ENCODE results near the gene ADIRF. TPM values are rescaled to one million over a fixed set of nuclear protein-coding genes. Genes with fewer than 3 reads are reported as not detected.
"Not testable (repeated sequence)": the region's sequence is repeated elsewhere in the genome, so short reads cannot be mapped to it uniquely, and the experiment has no call there.

ADIRF gene
- polyA plus RNA-seq, 4 donors = 11.3 to 44.1 (median 23.7) TPM

GRCh38 chr10:86976362-86977056, 8.2 kb downstream of the ADIRF start:
- DNase-seq (ENCODE audit: low read depth in 4 of 4, low spot score in 3 of 4) = no peak

DNA sequence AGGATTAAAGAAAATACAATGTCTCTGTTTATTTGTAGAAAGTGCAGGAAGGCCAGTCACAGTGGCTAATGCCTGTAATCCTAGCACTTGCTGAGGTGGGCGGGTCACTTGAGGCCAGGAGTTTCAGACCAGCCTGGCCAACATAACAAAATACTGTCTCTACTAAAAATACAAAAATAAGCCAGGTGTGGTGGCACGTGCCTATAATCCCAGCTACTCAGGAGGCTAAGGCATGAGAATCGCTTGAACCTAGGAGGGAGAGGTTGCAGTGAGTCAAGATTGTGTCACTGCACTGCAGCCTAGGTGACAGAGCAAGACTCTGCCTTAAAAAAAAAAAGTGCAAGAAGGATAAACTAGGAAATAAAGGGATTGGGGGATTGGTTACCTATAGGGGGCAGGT, 10.2 kb downstream of the ADIRF start:
- not testable (repeated sequence) for DNase-seq (ENCODE audit: low read depth in 4 of 4, low spot score in 3 of 4)

GRCh38 chr10:86979296-86979818, 11.1 kb downstream of the ADIRF start:
- no peak for DNase-seq (ENCODE audit: low read depth in 4 of 4, low spot score in 3 of 4)

GRCh38 chr10:86979977-86980448, 11.7 kb downstream of the ADIRF start:
- DNase-seq (ENCODE audit: low read depth in 4 of 4, low spot score in 3 of 4) = no peak

GRCh38 chr10:86981020-86981419, 12.7 kb downstream of the ADIRF start:
- DNase-seq (ENCODE audit: low read depth in 4 of 4, low spot score in 3 of 4) = not testable (repeated sequence)

GRCh38 chr10:86981716-86982115, 13.4 kb downstream of the ADIRF start:
- DNase-seq (ENCODE audit: low read depth in 4 of 4, low spot score in 3 of 4) = no peak

DNA sequence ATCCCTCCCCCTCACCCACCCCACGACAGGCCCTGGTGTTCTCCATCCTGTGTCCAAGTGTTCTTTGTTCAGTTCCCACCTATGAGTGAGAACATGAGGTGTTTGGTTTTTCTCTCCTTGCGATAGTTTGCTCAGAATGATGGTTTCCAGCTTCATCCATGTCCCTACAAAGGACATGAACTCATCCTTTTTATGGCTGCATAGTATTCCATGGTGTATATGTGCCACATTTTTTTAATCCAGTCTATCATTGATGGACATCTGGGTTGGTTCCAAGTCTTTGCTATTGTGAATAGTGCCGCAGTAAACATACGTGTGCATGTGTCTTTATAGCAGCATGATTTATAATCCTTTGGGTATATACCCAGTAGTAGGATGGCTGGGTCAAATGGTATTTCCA, 16.2 kb downstream of the ADIRF start:
- not testable (repeated sequence) for DNase-seq (ENCODE audit: low read depth in 4 of 4, low spot score in 3 of 4)

GRCh38 chr10:86988520-86988919, 20.2 kb downstream of the ADIRF start:
- no peak for DNase-seq (ENCODE audit: low read depth in 4 of 4, low spot score in 3 of 4)

GRCh38 chr10:86991362-86991761, 23.1 kb downstream of the ADIRF start:
- not testable (repeated sequence) for DNase-seq (ENCODE audit: low read depth in 4 of 4, low spot score in 3 of 4)

DNA sequence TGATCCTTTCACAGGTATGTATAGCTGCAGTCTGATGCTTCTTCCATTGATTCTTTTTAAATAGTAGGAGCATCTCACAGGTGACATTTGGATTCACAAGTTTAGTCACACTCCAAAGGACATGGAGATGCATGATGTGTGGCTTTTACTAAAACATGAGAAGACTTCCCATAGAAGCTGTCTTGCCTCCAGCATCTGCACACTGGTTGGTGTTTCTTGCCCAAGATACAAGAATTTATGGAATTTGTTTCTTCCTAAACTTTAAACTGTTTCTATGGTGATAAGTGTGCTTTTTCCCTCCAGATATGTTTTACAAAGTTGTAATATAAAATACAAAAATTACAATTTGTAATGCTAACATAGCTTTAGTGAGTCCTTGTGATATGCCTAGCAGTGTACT, 24.2 kb downstream of the ADIRF start:
- DNase-seq (ENCODE audit: low read depth in 4 of 4, low spot score in 3 of 4) = no peak

- DNase-seq (ENCODE audit: low read depth in 4 of 4, low spot score in 3 of 4) = no peak
Measured at GRCh38 chr10:86992929-86993328, 24.6 kb downstream of the ADIRF start.

- not testable (repeated sequence) for DNase-seq (ENCODE audit: low read depth in 4 of 4, low spot score in 3 of 4)
Measured at GRCh38 chr10:86999802-87000403, 31.6 kb downstream of the ADIRF start.

- no peak for DNase-seq (ENCODE audit: low read depth in 4 of 4, low spot score in 3 of 4)
Measured at GRCh38 chr10:87000491-87000890, 32.2 kb downstream of the ADIRF start.

DNA sequence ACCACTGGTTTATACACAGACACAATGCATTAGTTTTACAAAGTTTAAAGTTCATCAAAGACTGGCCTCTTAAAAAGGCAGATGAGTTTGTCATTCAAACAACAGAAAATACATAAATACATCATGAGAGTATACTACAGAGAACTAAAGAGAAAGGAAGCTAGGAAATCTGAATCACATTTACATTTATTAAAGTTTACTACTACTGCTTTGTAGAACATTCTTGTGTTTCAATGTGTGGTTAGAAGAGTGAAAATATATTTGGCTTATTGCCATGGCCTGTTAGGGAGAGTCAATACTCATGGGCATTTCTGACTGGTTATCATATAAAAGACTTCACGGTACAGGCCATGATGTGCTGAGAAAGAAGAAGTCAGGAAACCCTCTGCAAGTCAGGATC, 38.8 kb downstream of the ADIRF start:
- DNase-seq (ENCODE audit: low read depth in 4 of 4, low spot score in 3 of 4) = not testable (repeated sequence)

DNA sequence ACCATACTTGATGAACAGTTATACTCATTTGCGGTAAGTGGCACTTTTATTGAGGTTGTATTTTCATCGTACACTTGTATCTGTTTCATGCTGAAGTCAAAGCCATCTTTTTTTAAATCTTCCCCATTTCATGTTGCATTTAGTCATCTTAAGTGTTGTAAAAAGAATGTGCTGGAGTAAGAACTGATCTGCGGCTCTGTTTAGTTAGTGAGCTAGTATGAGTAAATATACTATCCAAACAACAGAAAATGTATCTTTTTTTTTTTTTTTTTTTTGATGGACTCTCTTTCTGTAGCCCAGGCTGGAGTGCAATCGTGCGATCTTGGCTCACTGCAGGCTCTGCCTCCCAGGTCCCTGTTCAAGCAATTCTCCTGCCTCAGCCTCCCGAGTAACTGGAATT, 39.4 kb downstream of the ADIRF start:
- DNase-seq (ENCODE audit: low read depth in 4 of 4, low spot score in 3 of 4) = not testable (repeated sequence)

GRCh38 chr10:87008303-87008702, 40.0 kb downstream of the ADIRF start:
- not testable (repeated sequence) for DNase-seq (ENCODE audit: low read depth in 4 of 4, low spot score in 3 of 4)

GRCh38 chr10:87009134-87009696, 40.9 kb downstream of the ADIRF start:
- not testable (repeated sequence) for DNase-seq (ENCODE audit: low read depth in 4 of 4, low spot score in 3 of 4)

- not testable (repeated sequence) for DNase-seq (ENCODE audit: low read depth in 4 of 4, low spot score in 3 of 4)
Measured at GRCh38 chr10:87013528-87013927, 45.2 kb downstream of the ADIRF start.

GRCh38 chr10:87014986-87015716, 46.9 kb downstream of the ADIRF start:
- not testable (repeated sequence) for DNase-seq (ENCODE audit: low read depth in 4 of 4, low spot score in 3 of 4)

- not testable (repeated sequence) for DNase-seq (ENCODE audit: low read depth in 4 of 4, low spot score in 3 of 4)
Measured at GRCh38 chr10:87018127-87018526, 49.8 kb downstream of the ADIRF start.

GRCh38 chr10:87019066-87019465, 50.8 kb downstream of the ADIRF start:
- DNase-seq (ENCODE audit: low read depth in 4 of 4, low spot score in 3 of 4) = not testable (repeated sequence)

All from right renal pelvis (tissue), 4 donors.